Fibroblast of the conjunctiva (primary cell): ENCODE data around the gene PLCXD3.

ENCODE experiments used
- DNase-seq: peaks from one replicate; pipeline ENCODE4 v3.0.0-alpha.2; 2010; ENCODE audit warnings: low read depth

The PLCXD3 gene

GRCh38 chr5:41413074-41413473 lies 97.3 kb downstream of the PLCXD3 start:
- DNase-seq: no peak

GRCh38 chr5:41412496-41412895 lies 97.9 kb downstream of the PLCXD3 start:
- no peak for DNase-seq

- no peak for DNase-seq
These were observed 99.7 kb downstream of the PLCXD3 start for GRCh38 chr5:41410737-41411136.

GRCh38 chr5:41410307-41410706 lies 100.1 kb downstream of the PLCXD3 start:
- DNase-seq: no peak

DNA sequence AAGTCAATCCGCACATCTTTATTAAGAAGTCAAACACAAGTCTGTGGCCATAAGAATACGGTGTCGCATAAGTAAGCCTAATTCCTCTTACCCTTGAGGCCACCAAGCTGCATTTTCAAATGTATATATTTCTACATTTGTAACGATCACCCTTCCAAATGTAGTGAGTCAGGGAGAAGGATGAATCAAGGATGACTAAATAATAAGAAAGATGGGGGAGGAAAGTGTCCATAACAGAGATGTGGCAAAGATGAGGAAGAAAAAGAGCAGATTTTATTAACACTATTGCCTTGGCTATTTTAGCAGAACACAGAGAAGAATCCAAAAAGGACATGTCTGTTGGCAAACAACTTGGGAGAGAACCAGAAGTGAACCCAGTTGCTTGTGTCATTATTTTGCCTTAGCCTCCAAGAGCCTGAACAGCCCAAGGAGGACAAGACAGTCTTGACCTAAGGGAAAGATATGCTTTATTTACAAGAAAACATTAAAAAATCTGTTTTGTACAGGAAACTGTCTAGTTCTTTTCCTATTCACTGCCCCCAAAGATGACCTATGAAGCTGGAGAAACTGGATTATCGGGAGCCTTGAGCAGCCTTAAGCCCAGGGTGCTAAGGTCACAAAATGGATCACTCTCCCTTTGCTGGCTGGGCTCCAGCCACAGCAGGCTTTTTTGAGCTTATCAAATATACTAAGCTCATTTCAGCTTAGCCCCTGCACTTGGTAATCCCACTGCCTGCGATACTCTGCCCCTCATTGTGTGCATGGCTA lies 101.5 kb downstream of the PLCXD3 start:
- DNase-seq: peak; percentile 20

DNA sequence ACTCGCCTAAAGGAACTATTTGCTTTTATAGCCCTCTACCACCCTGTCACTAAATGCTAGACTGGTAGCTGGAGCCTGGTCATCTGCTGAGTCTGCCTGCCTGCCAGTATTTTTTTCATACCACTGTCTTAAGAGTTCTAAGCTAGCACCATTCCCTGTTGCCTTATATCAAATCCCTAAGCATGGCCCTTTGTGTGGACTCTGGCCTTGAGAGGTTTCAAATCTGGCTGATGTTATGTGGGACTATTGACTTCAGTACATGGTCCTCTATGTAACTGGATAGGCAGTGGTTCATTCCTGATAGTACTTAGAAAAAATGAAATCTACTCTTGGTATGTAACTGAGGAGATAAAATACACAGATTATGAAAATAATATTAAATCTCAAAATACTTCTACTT lies 103.5 kb downstream of the PLCXD3 start:
- DNase-seq: no peak

DNA sequence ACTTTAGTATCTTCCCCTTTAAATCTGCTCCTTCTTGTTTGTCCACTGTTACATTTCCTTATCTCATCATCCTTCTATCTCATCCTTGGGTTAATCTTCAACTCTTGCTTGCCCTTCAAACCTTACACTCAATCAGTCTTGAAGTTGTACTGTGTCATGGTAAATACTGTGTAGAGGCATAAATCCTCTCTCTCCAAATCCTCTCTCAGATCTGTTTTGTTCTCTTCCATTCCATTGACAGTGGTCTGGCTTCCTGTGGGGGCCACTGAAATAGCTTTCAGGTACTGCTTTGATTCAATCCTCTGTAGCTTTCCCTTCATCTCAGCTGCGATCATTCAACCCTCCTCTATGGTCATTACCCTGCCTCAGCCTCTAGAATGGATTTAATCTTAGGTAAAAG lies 104.0 kb downstream of the PLCXD3 start:
- DNase-seq: no peak

- no peak for DNase-seq
These were observed 105.6 kb downstream of the PLCXD3 start for GRCh38 chr5:41404757-41405156.

DNA sequence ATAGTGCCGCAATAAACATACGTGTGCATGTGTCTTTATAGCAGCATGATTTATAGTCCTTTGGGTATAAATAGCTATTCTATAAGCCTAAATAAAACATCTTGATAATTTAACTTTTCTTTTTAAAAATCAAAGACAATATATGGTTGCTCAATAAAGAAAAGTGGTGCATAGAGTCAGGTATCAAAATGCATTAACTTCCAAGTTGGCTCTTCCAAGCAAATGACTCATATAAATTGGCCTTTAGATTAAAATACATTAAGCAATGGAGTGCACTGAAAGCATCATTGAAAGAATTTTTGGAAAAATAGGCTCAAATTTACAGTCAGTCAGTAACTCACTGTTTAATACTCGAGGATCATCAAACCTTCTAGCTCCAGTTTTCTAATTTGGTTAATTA lies 106.6 kb downstream of the PLCXD3 start:
- DNase-seq: no peak

- no peak for DNase-seq
These were observed 107.6 kb downstream of the PLCXD3 start for GRCh38 chr5:41402845-41403244.

- no peak for DNase-seq
These were observed 110.6 kb downstream of the PLCXD3 start for GRCh38 chr5:41399839-41400238.

- DNase-seq: no peak
These were observed 118.4 kb downstream of the PLCXD3 start for GRCh38 chr5:41392016-41392415.

GRCh38 chr5:41374631-41375030 lies 135.8 kb downstream of the PLCXD3 start:
- no peak for DNase-seq

DNA sequence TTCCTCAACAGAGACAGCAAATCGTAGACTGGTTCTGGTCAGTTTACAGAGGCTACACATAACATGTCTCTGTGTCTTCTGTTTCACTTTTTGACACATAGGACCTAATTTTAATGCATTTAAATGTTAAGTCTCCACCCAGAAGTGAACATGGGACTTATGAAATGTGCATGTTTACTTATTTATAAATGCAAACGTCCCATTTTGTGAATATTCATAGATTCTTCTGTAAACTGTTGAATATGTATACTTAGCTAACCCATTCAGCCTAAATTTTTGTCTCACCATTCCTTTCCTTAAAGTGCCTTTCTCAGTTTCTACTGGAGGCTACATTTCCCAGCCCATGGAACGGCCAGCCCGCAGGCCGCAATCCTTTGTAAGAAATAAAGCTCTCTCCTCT lies 137.2 kb downstream of the PLCXD3 start:
- no peak for DNase-seq

DNA sequence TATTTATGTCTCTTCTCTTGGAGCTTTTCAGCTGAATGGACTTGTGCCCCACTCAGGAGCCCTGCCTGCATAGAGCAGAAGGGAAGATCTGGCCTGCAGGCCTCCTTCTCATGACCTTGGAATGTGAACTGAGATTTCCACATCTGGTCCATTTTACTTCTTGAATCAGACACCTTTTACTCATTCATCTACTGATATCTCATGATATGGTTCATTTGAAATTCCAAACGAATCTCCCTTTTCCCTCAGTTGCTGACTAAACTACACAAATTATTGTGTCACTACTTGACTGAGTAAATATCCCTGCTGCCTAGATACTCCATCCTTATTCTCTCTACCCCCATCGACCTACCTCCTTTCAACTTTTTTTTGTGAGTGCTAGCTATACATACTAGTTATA lies 138.7 kb downstream of the PLCXD3 start:
- DNase-seq: peak; percentile 3

- no peak for DNase-seq
These were observed 139.9 kb downstream of the PLCXD3 start for GRCh38 chr5:41370482-41370881.

DNA sequence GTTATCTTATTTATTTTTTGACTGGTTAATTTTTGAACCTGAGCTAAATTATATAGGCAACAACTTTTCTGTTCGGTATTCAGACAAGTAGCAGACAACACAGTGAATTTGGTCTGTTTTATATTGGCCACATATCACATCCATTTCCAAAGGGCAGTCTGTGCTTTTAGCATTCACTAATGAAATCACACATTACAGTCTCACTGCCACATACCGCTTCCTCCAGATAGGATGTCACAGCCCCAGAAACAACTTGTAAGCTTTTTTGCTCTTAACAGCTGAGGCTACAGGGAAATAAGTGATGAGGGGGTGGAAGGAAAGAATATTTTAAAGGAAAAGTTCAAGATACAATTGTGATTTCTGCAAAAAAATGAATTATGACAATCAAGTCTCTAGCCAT lies 140.6 kb downstream of the PLCXD3 start:
- no peak for DNase-seq

DNA sequence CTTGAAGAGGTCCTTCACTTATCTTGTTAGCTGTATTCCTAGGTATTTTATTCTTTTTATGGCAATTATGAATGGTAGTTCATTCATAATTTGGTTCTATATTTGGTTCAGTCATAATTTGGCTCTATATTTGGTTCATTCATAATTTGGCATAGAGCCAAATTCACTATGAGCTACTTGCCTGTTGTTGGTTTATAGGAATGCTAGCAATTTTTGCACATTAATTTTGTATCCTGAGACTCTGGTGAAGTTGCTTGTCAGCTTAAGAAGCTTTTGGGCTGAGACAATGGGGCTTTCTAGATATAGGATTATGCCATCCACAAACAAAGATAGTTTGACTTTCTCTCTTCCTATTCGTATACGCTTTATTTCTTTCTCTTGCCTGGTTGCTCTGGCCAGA lies 142.2 kb downstream of the PLCXD3 start:
- DNase-seq: no peak

DNA sequence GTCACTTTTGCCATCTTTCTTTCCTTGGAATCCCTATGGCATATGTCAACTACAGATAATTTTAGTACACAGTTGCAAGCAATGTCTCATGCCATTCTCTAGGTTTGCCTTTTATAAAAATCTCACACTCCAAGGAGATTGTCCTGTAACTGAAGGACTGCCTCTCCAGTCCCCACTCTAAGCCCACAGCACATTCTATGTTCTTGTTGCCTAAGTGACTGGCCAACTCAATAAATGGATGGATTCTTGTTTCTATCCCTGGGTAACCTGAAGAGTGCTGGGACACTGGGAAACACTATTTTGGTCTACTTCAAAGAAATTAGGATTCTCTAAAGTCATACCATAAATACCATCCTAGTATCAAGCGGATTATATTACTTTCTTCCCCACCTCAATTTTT lies 145.0 kb downstream of the PLCXD3 start:
- no peak for DNase-seq

GRCh38 chr5:41364346-41364745 lies 146.1 kb downstream of the PLCXD3 start:
- DNase-seq: no peak

DNA sequence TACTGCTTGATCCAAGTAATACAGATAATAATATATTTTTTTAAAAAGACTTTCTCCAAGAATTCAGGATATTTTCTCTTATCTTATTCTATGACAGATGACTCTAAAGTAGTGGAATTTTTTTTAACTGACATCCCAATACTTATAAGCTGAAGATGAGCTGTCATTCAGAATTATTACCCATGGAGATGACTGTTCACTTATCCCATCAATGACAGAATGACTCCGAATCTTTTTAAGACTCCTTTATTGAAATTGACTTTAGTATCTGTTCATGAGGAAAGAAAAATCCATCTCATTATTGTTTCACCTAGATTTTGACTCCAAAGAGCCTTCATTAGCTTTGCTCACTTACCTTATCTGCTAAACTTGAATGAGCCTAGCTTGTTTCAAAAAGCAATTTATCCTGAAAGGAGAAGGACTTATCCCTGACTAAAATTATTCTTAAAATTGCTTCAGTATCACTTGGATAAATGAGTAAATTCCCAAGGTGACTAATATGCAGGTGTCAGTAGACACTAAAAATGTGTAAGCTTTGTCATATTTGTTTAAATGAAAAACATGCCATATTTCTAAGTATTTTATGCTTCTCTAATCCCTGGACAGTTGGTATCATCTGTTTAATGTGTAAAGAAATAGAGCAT lies 146.9 kb downstream of the PLCXD3 start:
- no peak for DNase-seq

GRCh38 chr5:41356786-41357185 lies 153.6 kb downstream of the PLCXD3 start:
- no peak for DNase-seq

DNA sequence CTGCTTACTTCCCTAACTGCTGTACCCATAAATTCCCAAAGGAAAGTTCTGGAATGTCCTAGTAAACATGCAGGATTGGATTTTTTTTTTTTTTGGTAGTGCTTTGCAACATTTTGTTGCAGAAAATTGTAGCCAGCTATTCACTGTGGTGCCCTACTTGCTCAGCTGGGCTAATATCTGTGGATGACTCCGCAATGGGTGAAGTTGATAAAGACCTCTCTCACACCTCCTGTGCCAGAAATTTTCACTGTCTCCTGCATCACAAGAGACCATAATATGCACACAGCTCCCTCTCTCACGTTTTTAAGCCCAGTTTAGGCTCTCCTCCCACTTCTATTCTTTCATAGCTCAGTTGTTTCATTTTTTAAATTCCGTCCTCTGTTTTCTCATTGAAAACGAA lies 160.6 kb downstream of the PLCXD3 start:
- DNase-seq: no peak

- DNase-seq: no peak
These were observed 162.8 kb downstream of the PLCXD3 start for GRCh38 chr5:41347569-41347968.
